HEK293 (cell line): Measurements from ENCODE around the gene USP22.

Experiments
- CTCF ChIA-PET: fragments of 350-600 bp; formaldehyde crosslinking; extraction: SDS; loops from one replicate; lab custom pipeline; 2021; ENCODE audit warnings: antibody characterized with exemption; lab: Yijun Ruan, JAX
- POLR2A ChIA-PET: fragments of 300-600 bp; formaldehyde crosslinking; extraction: SDS; loops from one replicate; lab custom pipeline; 2020; ENCODE audit warnings: antibody characterized with exemption, inconsistent platforms; lab: Yijun Ruan, JAX
- H3K27ac ChIP-seq: fragments of 200-500 bp; sonication (Bioruptor generic); 2 replicates; pipeline ENCODE4 v1.5.1; 2014; ENCODE audit warnings: low read depth, low read length, control low read depth, inconsistent platforms; ENCODE audit errors: extremely low read depth
- H3K36me3 ChIP-seq, 2 experiments: fragments of 200-500 bp in 1 of 2; sonication (Bioruptor generic) in 1 of 2; 1 replicate in 1 of 2; 2 replicates in 1 of 2; pipeline ENCODE4 v1.5.1; 2014 to 2017; ENCODE audit warnings: inconsistent platforms in 2 of 2, low read length in 2 of 2; ENCODE audit not compliant: control insufficient read depth in 2 of 2, insufficient read depth in 1 of 2
- H3K4me1 ChIP-seq: fragments of 200-500 bp; sonication (Bioruptor generic); 2 replicates; pipeline ENCODE4 v1.5.1; 2014; ENCODE audit warnings: mild to moderate bottlenecking, low read length, inconsistent platforms; ENCODE audit not compliant: control insufficient read depth, insufficient read depth
- H3K4me3 ChIP-seq: 2 replicates; pipeline ENCODE4 v1.5.1; 2011; ENCODE audit warnings: low read depth, mild to moderate bottlenecking, control low read depth, low read length, moderate library complexity
- H3K9me3 ChIP-seq: fragments of 200-500 bp; sonication (Bioruptor generic); 2 replicates; pipeline ENCODE4 v1.5.1; 2014; ENCODE audit warnings: low read depth, low read length, inconsistent platforms; ENCODE audit not compliant: control insufficient read depth, insufficient read depth
- EGR2 ChIP-seq: fragments of 450-650 bp; formaldehyde crosslinking; IDR thresholded peaks from 2 replicates; pipeline ENCODE4 v1.5.1; 2016; ENCODE audit warnings: low read depth, missing biosample characterization, missing genetic modification characterization
- KLF1 ChIP-seq: fragments of 450-650 bp; formaldehyde crosslinking; IDR thresholded peaks from 2 replicates; pipeline ENCODE4 v1.5.1; 2016; ENCODE audit warnings: missing biosample characterization, missing genetic modification characterization
- KLF8 ChIP-seq: fragments of 450-650 bp; formaldehyde crosslinking; IDR thresholded peaks from 2 replicates; pipeline ENCODE4 v1.5.1; 2016; ENCODE audit warnings: missing biosample characterization, missing genetic modification characterization
- ZBTB1 ChIP-seq: fragments of 450-650 bp; formaldehyde crosslinking; IDR thresholded peaks from 2 replicates; pipeline ENCODE4 v1.5.1; 2016; ENCODE audit warnings: missing biosample characterization, missing genetic modification characterization
- ZEB2 ChIP-seq: fragments of 450-650 bp; formaldehyde crosslinking; IDR thresholded peaks from 2 replicates; pipeline ENCODE4 v1.5.1; 2016; ENCODE audit warnings: missing biosample characterization, missing genetic modification characterization
- ZNF140 ChIP-seq: fragments of 450-650 bp; formaldehyde crosslinking; IDR thresholded peaks from 2 replicates; pipeline ENCODE4 v1.5.1; 2016; ENCODE audit warnings: missing biosample characterization, missing genetic modification characterization
- ZNF146 ChIP-seq: fragments of 450-650 bp; formaldehyde crosslinking; IDR thresholded peaks from 2 replicates; pipeline ENCODE4 v1.5.1; 2016; ENCODE audit warnings: missing biosample characterization, missing genetic modification characterization
- ZNF221 ChIP-seq: fragments of 450-650 bp; formaldehyde crosslinking; IDR thresholded peaks from 2 replicates; pipeline ENCODE4 v1.5.1; 2017; ENCODE audit warnings: missing biosample characterization, missing genetic modification characterization, borderline replicate concordance
- ZNF239 ChIP-seq: fragments of 450-650 bp; formaldehyde crosslinking; IDR thresholded peaks from 2 replicates; pipeline ENCODE4 v1.5.1; 2016; ENCODE audit warnings: missing biosample characterization, missing genetic modification characterization
- ZNF354C ChIP-seq: fragments of 450-650 bp; formaldehyde crosslinking; IDR thresholded peaks from 2 replicates; pipeline ENCODE4 v1.5.1; 2016; ENCODE audit warnings: missing biosample characterization, missing genetic modification characterization, low read depth, borderline replicate concordance
- ZNF433 ChIP-seq: fragments of 450-650 bp; formaldehyde crosslinking; IDR thresholded peaks from 2 replicates; pipeline ENCODE4 v1.5.1; 2016; ENCODE audit warnings: missing biosample characterization, missing genetic modification characterization, low read depth
- ZNF610 ChIP-seq: fragments of 450-650 bp; formaldehyde crosslinking; IDR thresholded peaks from 2 replicates; pipeline ENCODE4 v1.5.1; 2016; ENCODE audit warnings: missing biosample characterization, missing genetic modification characterization, borderline replicate concordance
- ZNF621 ChIP-seq: fragments of 450-650 bp; formaldehyde crosslinking; IDR thresholded peaks from 2 replicates; pipeline ENCODE4 v1.5.1; 2017; ENCODE audit warnings: missing biosample characterization, missing genetic modification characterization
- ZNF658 ChIP-seq: fragments of 450-650 bp; formaldehyde crosslinking; IDR thresholded peaks from 2 replicates; pipeline ENCODE4; 2016; ENCODE audit warnings: missing biosample characterization, missing genetic modification characterization
- ZNF670 ChIP-seq: fragments of 450-650 bp; formaldehyde crosslinking; IDR thresholded peaks from 2 replicates; pipeline ENCODE4 v1.5.1; 2016; ENCODE audit warnings: missing biosample characterization, missing genetic modification characterization, low read depth
- ZNF701 ChIP-seq: fragments of 450-650 bp; formaldehyde crosslinking; IDR thresholded peaks from 2 replicates; pipeline ENCODE4 v1.5.1; 2016; ENCODE audit warnings: missing biosample characterization, missing genetic modification characterization
- ZNF776 ChIP-seq: fragments of 450-650 bp; formaldehyde crosslinking; IDR thresholded peaks from 2 replicates; pipeline ENCODE4 v1.5.0; 2017; ENCODE audit warnings: missing biosample characterization, missing genetic modification characterization, borderline replicate concordance
- ZNF837 ChIP-seq: fragments of 450-650 bp; formaldehyde crosslinking; IDR thresholded peaks from 2 replicates; pipeline ENCODE4 v1.5.1; 2016; ENCODE audit warnings: missing biosample characterization, missing genetic modification characterization
- TF ChIP-seq, protein P1 (sequence below): fragments of 450-650 bp; formaldehyde crosslinking; IDR thresholded peaks from 2 replicates; pipeline ENCODE4 v1.5.1; 2016; ENCODE audit warnings: missing biosample characterization, missing genetic modification characterization, borderline replicate concordance
- TF ChIP-seq, protein P2 (sequence below): fragments of 450-650 bp; formaldehyde crosslinking; IDR thresholded peaks from 2 replicates; pipeline ENCODE4 v1.5.1; 2017; ENCODE audit warnings: missing biosample characterization, missing genetic modification characterization
- TF ChIP-seq, protein P3 (sequence below): fragments of 450-650 bp; formaldehyde crosslinking; IDR thresholded peaks from 2 replicates; pipeline ENCODE4 v1.5.0; 2017; ENCODE audit warnings: missing biosample characterization, missing genetic modification characterization, borderline replicate concordance
- TF ChIP-seq, protein P4 (sequence below): fragments of 450-650 bp; formaldehyde crosslinking; conservative IDR thresholded peaks from 2 replicates; pipeline ENCODE4 v1.5.1; 2016; ENCODE audit warnings: low read depth, missing biosample characterization, missing genetic modification characterization

USP22 gene

DNA sequence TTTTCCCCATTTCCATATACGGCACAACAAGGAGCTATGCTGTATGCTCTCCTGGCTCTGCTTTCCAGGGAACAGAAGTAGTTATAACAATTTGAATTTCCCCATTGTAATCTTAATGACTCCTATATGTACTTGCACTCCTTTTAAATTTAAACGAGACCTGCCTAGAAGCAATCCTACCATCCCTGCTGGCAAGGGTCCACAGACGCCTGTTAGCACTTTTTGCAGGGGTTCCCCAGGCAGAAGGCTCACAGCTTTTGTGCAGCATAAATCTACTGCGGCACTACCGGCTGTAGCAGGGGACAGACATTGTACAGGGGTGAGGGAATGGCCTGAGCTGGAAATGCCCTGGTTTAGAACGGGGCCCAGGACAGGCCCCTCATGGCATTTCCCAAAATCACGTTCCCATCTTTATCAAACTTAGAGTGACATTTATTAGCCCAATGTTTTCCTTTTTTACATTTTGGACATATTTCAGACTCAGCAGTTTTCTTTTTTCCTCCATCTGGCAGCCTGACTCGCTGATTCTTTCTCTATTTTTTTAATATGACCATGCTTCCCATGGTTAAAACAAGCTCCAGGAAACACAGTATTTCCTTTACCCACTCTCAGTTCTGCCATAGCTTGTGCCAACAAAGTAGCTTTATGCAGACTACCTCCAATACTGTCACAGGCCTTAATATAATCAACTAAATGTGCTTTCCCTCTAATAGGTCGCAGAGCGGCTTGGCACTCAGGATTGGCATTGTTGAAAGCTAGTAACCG lies 35.4 kb upstream of the USP22 start:
- ChIA-PET POLR2A (interaction anchor here (1.5 to 1.6 kb wide), 2 partner anchors 21 to 35 kb away, joined by 3 to 4 read pairs; partner anchors contain the start of gene USP22), CTCF (interaction anchor here (1.2 kb wide), 1 partner anchor 22 kb away, joined by 7 read pairs; no protein-coding TSS in a partner anchor)
- TF ChIP-seq, protein P1, sequence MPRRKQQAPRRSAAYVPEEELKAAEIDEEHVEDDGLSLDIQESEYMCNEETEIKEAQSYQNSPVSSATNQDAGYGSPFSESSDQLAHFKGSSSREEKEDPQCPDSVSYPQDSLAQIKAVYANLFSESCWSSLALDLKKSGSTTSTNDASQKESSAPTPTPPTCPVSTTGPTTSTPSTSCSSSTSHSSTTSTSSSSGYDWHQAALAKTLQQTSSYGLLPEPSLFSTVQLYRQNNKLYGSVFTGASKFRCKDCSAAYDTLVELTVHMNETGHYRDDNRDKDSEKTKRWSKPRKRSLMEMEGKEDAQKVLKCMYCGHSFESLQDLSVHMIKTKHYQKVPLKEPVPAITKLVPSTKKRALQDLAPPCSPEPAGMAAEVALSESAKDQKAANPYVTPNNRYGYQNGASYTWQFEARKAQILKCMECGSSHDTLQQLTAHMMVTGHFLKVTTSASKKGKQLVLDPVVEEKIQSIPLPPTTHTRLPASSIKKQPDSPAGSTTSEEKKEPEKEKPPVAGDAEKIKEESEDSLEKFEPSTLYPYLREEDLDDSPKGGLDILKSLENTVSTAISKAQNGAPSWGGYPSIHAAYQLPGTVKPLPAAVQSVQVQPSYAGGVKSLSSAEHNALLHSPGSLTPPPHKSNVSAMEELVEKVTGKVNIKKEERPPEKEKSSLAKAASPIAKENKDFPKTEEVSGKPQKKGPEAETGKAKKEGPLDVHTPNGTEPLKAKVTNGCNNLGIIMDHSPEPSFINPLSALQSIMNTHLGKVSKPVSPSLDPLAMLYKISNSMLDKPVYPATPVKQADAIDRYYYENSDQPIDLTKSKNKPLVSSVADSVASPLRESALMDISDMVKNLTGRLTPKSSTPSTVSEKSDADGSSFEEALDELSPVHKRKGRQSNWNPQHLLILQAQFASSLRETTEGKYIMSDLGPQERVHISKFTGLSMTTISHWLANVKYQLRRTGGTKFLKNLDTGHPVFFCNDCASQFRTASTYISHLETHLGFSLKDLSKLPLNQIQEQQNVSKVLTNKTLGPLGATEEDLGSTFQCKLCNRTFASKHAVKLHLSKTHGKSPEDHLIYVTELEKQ = no peak
- TF ChIP-seq ZNF354C = no peak
- TF ChIP-seq ZNF670 (tag by site-specific recombination) = no peak
- no peak for TF ChIP-seq ZNF658 (tag by site-specific recombination)
- TF ChIP-seq ZNF433 (tag by site-specific recombination) = no peak
- TF ChIP-seq ZEB2 (tag by site-specific recombination) = no peak
- TF ChIP-seq, protein P2, sequence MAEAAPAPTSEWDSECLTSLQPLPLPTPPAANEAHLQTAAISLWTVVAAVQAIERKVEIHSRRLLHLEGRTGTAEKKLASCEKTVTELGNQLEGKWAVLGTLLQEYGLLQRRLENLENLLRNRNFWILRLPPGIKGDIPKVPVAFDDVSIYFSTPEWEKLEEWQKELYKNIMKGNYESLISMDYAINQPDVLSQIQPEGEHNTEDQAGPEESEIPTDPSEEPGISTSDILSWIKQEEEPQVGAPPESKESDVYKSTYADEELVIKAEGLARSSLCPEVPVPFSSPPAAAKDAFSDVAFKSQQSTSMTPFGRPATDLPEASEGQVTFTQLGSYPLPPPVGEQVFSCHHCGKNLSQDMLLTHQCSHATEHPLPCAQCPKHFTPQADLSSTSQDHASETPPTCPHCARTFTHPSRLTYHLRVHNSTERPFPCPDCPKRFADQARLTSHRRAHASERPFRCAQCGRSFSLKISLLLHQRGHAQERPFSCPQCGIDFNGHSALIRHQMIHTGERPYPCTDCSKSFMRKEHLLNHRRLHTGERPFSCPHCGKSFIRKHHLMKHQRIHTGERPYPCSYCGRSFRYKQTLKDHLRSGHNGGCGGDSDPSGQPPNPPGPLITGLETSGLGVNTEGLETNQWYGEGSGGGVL (tag by site-specific recombination) = no peak
- TF ChIP-seq ZNF140 = no peak
- TF ChIP-seq ZNF701 = no peak
- TF ChIP-seq ZNF776 (tag by site-specific recombination) = no peak
- no peak for TF ChIP-seq ZBTB1
- TF ChIP-seq ZNF146 (tag by site-specific recombination) = no peak
- TF ChIP-seq ZNF221 (tag by site-specific recombination) = no peak
- no peak for TF ChIP-seq ZNF239 (tag by site-specific recombination)
- H3K9me3 ChIP-seq = no peaks in the 10 kb centered on the region
- no peaks in the 10 kb centered on the region for H3K4me1 ChIP-seq
- H3K4me3 ChIP-seq = no peak overlapping the region
- no peak overlapping the region for H3K27ac ChIP-seq
- H3K36me3 ChIP-seq = no peaks in the 10 kb centered on the region

- Histone ChIP-seq H3K36me3 (no peaks in the 10 kb centered on the region), H3K9me3 (no peaks in the 10 kb centered on the region), H3K27ac (no peak overlapping the region), H3K4me1 (no peaks in the 10 kb centered on the region), H3K4me3 (no peak overlapping the region)
- ChIA-PET POLR2A (interaction anchor here (1.5 kb wide), 1 partner anchor 34 kb away, joined by 4 read pairs; the partner anchor contains the start of gene USP22), CTCF (interaction anchor here (0.9 kb wide), 1 partner anchor 33 kb away, joined by 3 read pairs; no protein-coding TSS in a partner anchor)
- TF ChIP-seq, protein P3, sequence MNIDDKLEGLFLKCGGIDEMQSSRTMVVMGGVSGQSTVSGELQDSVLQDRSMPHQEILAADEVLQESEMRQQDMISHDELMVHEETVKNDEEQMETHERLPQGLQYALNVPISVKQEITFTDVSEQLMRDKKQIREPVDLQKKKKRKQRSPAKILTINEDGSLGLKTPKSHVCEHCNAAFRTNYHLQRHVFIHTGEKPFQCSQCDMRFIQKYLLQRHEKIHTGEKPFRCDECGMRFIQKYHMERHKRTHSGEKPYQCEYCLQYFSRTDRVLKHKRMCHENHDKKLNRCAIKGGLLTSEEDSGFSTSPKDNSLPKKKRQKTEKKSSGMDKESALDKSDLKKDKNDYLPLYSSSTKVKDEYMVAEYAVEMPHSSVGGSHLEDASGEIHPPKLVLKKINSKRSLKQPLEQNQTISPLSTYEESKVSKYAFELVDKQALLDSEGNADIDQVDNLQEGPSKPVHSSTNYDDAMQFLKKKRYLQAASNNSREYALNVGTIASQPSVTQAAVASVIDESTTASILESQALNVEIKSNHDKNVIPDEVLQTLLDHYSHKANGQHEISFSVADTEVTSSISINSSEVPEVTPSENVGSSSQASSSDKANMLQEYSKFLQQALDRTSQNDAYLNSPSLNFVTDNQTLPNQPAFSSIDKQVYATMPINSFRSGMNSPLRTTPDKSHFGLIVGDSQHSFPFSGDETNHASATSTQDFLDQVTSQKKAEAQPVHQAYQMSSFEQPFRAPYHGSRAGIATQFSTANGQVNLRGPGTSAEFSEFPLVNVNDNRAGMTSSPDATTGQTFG = no peak
- TF ChIP-seq KLF1 (tag by site-specific recombination) (no peak), EGR2 (no peak), ZNF701 (no peak), ZNF837 (tag by site-specific recombination) (no peak), ZNF621 (no peak), KLF8 (tag by site-specific recombination) (no peak), ZNF610 (tag by site-specific recombination) (no peak)
- TF ChIP-seq, protein P4, sequence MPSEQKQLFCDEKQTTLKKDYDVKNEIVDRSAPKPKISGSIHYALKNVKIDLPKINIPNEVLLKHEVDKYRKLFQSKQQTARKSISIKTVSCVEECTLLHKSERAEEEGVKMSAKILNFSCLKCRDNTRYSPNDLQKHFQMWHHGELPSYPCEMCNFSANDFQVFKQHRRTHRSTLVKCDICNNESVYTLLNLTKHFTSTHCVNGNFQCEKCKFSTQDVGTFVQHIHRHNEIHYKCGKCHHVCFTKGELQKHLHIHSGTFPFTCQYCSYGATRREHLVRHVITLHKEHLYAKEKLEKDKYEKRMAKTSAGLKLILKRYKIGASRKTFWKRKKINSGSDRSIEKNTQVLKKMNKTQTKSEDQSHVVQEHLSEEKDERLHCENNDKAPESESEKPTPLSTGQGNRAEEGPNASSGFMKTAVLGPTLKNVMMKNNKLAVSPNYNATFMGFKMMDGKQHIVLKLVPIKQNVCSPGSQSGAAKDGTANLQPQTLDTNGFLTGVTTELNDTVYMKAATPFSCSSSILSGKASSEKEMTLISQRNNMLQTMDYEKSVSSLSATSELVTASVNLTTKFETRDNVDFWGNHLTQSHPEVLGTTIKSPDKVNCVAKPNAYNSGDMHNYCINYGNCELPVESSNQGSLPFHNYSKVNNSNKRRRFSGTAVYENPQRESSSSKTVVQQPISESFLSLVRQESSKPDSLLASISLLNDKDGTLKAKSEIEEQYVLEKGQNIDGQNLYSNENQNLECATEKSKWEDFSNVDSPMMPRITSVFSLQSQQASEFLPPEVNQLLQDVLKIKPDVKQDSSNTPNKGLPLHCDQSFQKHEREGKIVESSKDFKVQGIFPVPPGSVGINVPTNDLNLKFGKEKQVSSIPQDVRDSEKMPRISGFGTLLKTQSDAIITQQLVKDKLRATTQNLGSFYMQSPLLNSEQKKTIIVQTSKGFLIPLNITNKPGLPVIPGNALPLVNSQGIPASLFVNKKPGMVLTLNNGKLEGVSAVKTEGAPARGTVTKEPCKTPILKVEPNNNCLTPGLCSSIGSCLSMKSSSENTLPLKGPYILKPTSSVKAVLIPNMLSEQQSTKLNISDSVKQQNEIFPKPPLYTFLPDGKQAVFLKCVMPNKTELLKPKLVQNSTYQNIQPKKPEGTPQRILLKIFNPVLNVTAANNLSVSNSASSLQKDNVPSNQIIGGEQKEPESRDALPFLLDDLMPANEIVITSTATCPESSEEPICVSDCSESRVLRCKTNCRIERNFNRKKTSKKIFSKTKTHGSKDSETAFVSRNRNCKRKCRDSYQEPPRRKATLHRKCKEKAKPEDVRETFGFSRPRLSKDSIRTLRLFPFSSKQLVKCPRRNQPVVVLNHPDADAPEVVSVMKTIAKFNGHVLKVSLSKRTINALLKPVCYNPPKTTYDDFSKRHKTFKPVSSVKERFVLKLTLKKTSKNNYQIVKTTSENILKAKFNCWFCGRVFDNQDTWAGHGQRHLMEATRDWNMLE (tag by site-specific recombination) = no peak
Observed at GRCh38 chr17:21077281-21077680, 34.5 kb upstream of the USP22 start.
